Measurements from ENCODE around the gene NRL. TPM values are rescaled to one million over a fixed set of nuclear protein-coding genes. Genes with fewer than 3 reads are reported as not detected.

The NRL gene
- total RNA-seq, 1 experiment from 2014 or later = 2.5 TPM

DNA sequence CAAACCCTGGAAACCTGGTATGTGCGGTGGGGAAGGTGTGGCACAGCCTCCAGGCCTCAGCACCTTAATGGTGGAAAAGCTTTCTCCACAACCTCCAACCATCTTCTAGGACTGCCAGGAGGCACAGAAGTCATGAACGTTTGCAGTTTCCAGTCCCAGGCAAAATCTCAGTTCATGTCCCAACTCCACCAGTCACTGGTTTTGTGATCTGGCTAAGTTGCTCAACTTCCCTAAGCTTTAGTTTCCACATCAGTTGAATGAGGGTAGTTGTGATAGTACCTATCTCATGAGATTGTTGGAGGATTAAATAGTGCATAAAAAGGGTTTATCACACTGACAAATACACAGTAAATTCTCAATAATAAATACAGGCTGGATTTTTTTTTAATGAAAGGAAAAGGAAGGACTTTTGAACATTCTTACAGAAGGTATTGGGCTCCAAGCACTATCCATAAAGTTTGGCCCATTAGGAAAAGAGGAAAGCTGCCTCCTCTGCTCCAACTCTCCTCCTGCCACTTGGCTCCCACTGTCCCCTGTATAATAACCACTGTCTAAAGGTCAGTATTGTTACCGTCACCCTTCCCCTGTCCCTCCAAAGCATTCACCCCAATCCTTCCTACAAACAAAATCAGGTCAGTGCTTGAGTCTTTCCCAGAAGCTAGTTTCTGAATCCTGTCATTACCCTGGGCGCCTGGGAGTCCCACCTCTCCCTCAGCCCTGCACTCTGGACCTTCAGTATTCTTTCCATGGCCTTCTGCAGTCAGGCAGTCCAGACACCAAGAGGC lies 14.4 kb downstream of the NRL start:
- no peaks in the 10 kb centered on the region; the same call in 1 of the 2 replicates for H3K27me3 Mint-ChIP-seq (ENCODE audit: low read depth)
- no peak overlapping the region for H3K14ac ChIP-seq (ENCODE audit: insufficient read depth, low read length)
- H3K4me3 Mint-ChIP-seq = no peak overlapping the region
- H3K4me1 Mint-ChIP-seq = peaks cover 5 to 11% of the 10 kb centered on the region in 2 experiments
- no peak overlapping the region for H4K5ac ChIP-seq (ENCODE audit: insufficient read length, low read depth, low read length)
- no peak overlapping the region for H2BK20ac ChIP-seq (ENCODE audit: low read depth, low read length, poor library complexity, severe bottlenecking)
- H3T11ph ChIP-seq (ENCODE audit: low read length) = no peak overlapping the region
- WGBS (ENCODE audit: extremely low coverage, insufficient read length, low lambda C conversion rate) = no CpG with 5 or more reads among the region's 4 CpGs
- H2AFZ ChIP-seq (ENCODE audit: low read length) = no peak overlapping the region
- no peak overlapping the region for H3K4ac ChIP-seq (ENCODE audit: low read depth, low read length)
- H3K79me2 ChIP-seq (ENCODE audit: insufficient read depth, low read length) = no peaks in the 10 kb centered on the region; the same call in 1 of the 2 replicates
- no peak overlapping the region for H4K8ac ChIP-seq (replicated peaks; ENCODE audit: insufficient read length, low read depth, low read length)
- H3K27ac ChIP-seq (ENCODE audit: insufficient read length, low read depth, low read length) = no peak overlapping the region
- H3K36me3 Mint-ChIP-seq (ENCODE audit: insufficient read depth in 1 of 3, low read depth in 3 of 3) = peaks cover 71 to 86% (median 77%) of the 10 kb centered on the region in 3 experiments
- no peak overlapping the region for H4K91ac ChIP-seq (ENCODE audit: insufficient read length, low read depth, low read length)
- no peak overlapping the region for H3K27ac Mint-ChIP-seq
- peaks cover under 1% of the 10 kb centered on the region for H3K23me2 ChIP-seq (ENCODE audit: insufficient read length, low read depth, low read length, poor library complexity, severe bottlenecking)
- H3K4me2 ChIP-seq (ENCODE audit: insufficient read depth, insufficient read length, low read length) = no peak overlapping the region
- H3K23ac ChIP-seq (ENCODE audit: insufficient read length, low read depth, low read length) = no peak overlapping the region
- no peak overlapping the region for H2BK120ac ChIP-seq (ENCODE audit: low read depth, low read length, poor library complexity, severe bottlenecking)
- H2BK12ac ChIP-seq (ENCODE audit: insufficient read length, low read depth, low read length) = no peak overlapping the region
- H3K27me3 ChIP-seq (ENCODE audit: insufficient read depth, low read length) = no peaks in the 10 kb centered on the region
- H2AK5ac ChIP-seq (ENCODE audit: insufficient read length, low read length) = no peak overlapping the region
- H2BK5ac ChIP-seq (ENCODE audit: insufficient read length, low read length) = no peak overlapping the region
- H2BK15ac ChIP-seq (ENCODE audit: low read depth, low read length) = no peak overlapping the region
- H3K9ac ChIP-seq (ENCODE audit: extremely low read depth, insufficient read length, low read length) = no peak overlapping the region
- no peaks in the 10 kb centered on the region for H3K9me3 ChIP-seq (ENCODE audit: control insufficient read depth, low read depth, low read length)
- H4K20me1 ChIP-seq (ENCODE audit: control insufficient read depth, insufficient read depth, insufficient read length) = no peaks in the 10 kb centered on the region
- TF ChIP-seq, protein P1, sequence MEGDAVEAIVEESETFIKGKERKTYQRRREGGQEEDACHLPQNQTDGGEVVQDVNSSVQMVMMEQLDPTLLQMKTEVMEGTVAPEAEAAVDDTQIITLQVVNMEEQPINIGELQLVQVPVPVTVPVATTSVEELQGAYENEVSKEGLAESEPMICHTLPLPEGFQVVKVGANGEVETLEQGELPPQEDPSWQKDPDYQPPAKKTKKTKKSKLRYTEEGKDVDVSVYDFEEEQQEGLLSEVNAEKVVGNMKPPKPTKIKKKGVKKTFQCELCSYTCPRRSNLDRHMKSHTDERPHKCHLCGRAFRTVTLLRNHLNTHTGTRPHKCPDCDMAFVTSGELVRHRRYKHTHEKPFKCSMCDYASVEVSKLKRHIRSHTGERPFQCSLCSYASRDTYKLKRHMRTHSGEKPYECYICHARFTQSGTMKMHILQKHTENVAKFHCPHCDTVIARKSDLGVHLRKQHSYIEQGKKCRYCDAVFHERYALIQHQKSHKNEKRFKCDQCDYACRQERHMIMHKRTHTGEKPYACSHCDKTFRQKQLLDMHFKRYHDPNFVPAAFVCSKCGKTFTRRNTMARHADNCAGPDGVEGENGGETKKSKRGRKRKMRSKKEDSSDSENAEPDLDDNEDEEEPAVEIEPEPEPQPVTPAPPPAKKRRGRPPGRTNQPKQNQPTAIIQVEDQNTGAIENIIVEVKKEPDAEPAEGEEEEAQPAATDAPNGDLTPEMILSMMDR (conservative IDR thresholded peaks at IDR 0.05) = no peak
- no peak overlapping the region for H3K56ac ChIP-seq (ENCODE audit: insufficient read length, low read depth, low read length)
- H3K79me1 ChIP-seq (ENCODE audit: insufficient read depth, low read depth, low read length, poor library complexity, severe bottlenecking) = no peaks in the 10 kb centered on the region
- H3K9me3 Mint-ChIP-seq = peaks cover 18 to 19% of the 10 kb centered on the region in 2 experiments
- no peaks in the 10 kb centered on the region for H3K4me1 ChIP-seq (ENCODE audit: insufficient read depth, low read length)
- H3K18ac ChIP-seq (ENCODE audit: insufficient read length, low read depth, low read length) = no peak overlapping the region
- no peak for DNase-seq

Measured in H9 (cell line).